Tibial nerve (tissue), 4 donors: ENCODE measurements around the gene DHRS13. TPM values are rescaled to one million over a fixed set of nuclear protein-coding genes. Genes with fewer than 3 reads are reported as not detected.
"Not testable (repeated sequence)": the region's sequence is repeated elsewhere in the genome, so short reads cannot be mapped to it uniquely, and the experiment has no call there.

ENCODE experiments used
- DNase-seq, 2 donors: peaks; one replicate each; pipeline ENCODE4 v3.0.0-alpha.2; 2019; ENCODE audit warnings: low spot score in 2 of 2
- H3K27ac ChIP-seq, 4 donors: fragments of 200-600 bp; sonication (generic) in 3 of 4; one replicate each; pipeline ENCODE4 v1.5.1; 2017 to 2019; ENCODE audit warnings: mild to moderate bottlenecking in 1 of 4
- H3K27me3 ChIP-seq, 2 donors: fragments of 200-600 bp; sonication (generic) in 1 of 2; one replicate each; pipeline versions ENCODE4 v1.5.1 to v1.6.0; 2017 to 2019
- H3K36me3 ChIP-seq, 3 donors: fragments of 200-600 bp; sonication (generic); one replicate each; pipeline ENCODE4 v1.5.1; 2018 to 2019
- H3K4me1 ChIP-seq, 4 donors: fragments of 200-600 bp; sonication (generic) in 3 of 4; one replicate each; pipeline ENCODE4 v1.5.1; 2017 to 2019
- H3K4me3 ChIP-seq, 4 donors: fragments of 200-600 bp; sonication (generic) in 3 of 4; one replicate each; pipeline ENCODE4 v1.5.1; 2017 to 2019; ENCODE audit warnings: mild to moderate bottlenecking in 1 of 4, moderate library complexity in 1 of 4
- H3K9me3 ChIP-seq, 4 donors: fragments of 200-600 bp; sonication (generic) in 3 of 4; one replicate each; pipeline ENCODE4 v1.5.1; 2017 to 2019
- EP300 ChIP-seq, 2 donors: sonication (generic); formaldehyde crosslinking; IDR thresholded peaks; one replicate each; pipeline ENCODE4 v1.6.1; 2017; ENCODE audit warnings: antibody characterized with exemption in 2 of 2, mild to moderate bottlenecking in 1 of 2
- POLR2A ChIP-seq, 2 donors: fragments of 450-650 bp; IDR thresholded peaks; one replicate each; pipeline ENCODE4 v1.6.1; 2017; ENCODE audit warnings: antibody characterized with exemption in 2 of 2, mild to moderate bottlenecking in 2 of 2, moderate library complexity in 2 of 2
- WGBS, 2 donors: methylation state at CpG; one replicate each; pipeline ENCODE4 v1.1.5; 2018; 5-methylcytosine and 5-hydroxymethylcytosine counted together
- total RNA-seq, 4 donors: library from RNA; depleted of rRNA; stranded (reverse); fragments of >200 nt; gene quantifications; one replicate each; pipeline ENCODE4 v1.1.0, GENCODE V29; 2016
- TF ChIP-seq, protein P1 (sequence below), 5 experiments: fragments of 200-600 bp in 3 of 5; fragments of 450-650 bp in 2 of 5; sonication (generic) in 3 of 5; IDR thresholded peaks; one replicate each; pipeline ENCODE4 v1.5.1; 2016 to 2019; ENCODE audit warnings: antibody characterized with exemption in 5 of 5, mild to moderate bottlenecking in 3 of 5, moderate library complexity in 2 of 5

DHRS13 gene
- total RNA-seq, 4 donors from 2014 or later = 2.4 to 21.9 (median 8.8) TPM

DNA sequence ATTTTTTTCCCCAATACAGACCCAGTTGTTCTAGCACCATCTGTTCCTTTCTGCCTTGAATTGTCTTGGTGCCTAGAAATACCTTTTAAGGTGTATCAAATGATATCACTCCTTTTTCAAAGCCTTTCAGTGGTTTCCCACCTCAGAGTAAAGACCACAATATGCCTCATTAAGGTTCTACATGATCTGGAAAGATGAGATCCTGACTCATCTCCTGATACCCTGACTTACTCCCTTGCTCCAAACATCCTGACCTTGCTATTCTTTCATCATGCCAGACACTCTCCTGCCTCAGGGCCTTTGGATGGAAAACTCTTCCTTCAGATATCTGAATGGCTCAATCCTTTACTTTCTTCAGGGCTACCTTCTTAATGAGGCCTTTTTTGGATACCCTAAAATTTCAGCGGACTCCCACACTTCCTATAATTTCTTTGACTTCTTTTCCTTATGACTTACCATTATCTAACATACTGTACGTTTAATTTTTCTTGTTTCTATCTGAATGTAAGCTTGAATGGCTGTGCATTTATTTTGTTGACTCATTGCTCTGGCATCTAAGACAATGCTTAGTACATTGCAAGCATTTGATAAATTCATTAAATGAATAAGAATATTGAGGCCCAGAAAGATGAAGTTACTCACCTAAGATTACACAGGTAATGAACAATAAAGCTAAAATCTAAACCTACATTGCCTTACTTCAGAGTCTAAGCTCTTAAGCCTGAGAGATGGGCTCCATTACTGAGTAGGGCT is 24.5 kb downstream of the DHRS13 start:
- no peak for TF ChIP-seq EP300 (IDR thresholded peaks at IDR 0.05)
- TF ChIP-seq POLR2A (IDR thresholded peaks at IDR 0.05) = no peak
- TF ChIP-seq, protein P1, sequence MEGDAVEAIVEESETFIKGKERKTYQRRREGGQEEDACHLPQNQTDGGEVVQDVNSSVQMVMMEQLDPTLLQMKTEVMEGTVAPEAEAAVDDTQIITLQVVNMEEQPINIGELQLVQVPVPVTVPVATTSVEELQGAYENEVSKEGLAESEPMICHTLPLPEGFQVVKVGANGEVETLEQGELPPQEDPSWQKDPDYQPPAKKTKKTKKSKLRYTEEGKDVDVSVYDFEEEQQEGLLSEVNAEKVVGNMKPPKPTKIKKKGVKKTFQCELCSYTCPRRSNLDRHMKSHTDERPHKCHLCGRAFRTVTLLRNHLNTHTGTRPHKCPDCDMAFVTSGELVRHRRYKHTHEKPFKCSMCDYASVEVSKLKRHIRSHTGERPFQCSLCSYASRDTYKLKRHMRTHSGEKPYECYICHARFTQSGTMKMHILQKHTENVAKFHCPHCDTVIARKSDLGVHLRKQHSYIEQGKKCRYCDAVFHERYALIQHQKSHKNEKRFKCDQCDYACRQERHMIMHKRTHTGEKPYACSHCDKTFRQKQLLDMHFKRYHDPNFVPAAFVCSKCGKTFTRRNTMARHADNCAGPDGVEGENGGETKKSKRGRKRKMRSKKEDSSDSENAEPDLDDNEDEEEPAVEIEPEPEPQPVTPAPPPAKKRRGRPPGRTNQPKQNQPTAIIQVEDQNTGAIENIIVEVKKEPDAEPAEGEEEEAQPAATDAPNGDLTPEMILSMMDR (IDR thresholded peaks at IDR 0.05) = no peak
- Histone ChIP-seq H3K4me1 (no peaks in the 10 kb centered on the region), H3K9me3 (no peaks in the 10 kb centered on the region), H3K36me3 (peaks cover 9 to 60% (median 43%) of the 10 kb centered on the region in 3 donors), H3K4me3 (no peak overlapping the region), H3K27me3 (no peaks in the 10 kb centered on the region), H3K27ac (no peak overlapping the region)
- WGBS, 2 donors = 82 to 87% methylated on average over 2 of the region's 2 CpGs
- DNase-seq = no peak

DNA sequence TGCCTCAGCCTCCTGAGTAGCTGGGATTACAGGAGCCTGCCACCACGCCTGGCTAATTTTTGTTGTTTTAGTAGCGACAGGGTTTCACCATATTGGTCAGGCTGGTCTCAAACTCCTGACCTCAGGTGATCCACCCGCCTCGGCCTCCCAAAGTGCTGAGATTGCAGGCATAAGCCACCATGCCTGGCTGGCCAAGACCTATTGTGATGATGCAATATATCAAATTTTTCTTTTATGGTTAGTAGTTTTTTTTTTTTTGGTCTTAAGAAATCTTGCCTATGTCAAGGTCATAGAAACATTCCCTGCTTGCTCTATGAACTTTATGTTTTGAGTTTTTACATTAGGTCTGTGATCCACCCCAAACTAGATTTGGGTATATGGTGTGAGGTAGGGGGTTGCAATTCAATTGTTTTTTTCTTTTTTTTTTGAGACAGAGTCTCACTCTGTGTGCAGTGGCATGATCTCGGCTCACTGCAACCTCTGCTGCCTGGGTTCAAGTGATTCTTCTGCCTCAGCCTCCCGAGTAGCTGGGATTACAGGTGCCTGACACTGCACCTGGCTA is 25.6 kb downstream of the DHRS13 start:
- not testable (repeated sequence) for H3K27me3 ChIP-seq, H3K27ac ChIP-seq, H3K9me3 ChIP-seq, DNase-seq, H3K4me3 ChIP-seq, H3K4me1 ChIP-seq
- peaks cover 7 to 49% (median 32%) of the 10 kb centered on the region in 3 donors for H3K36me3 ChIP-seq
- 93 to 96% methylated on average over 6 of the region's 6 CpGs for WGBS, 2 donors

DNA sequence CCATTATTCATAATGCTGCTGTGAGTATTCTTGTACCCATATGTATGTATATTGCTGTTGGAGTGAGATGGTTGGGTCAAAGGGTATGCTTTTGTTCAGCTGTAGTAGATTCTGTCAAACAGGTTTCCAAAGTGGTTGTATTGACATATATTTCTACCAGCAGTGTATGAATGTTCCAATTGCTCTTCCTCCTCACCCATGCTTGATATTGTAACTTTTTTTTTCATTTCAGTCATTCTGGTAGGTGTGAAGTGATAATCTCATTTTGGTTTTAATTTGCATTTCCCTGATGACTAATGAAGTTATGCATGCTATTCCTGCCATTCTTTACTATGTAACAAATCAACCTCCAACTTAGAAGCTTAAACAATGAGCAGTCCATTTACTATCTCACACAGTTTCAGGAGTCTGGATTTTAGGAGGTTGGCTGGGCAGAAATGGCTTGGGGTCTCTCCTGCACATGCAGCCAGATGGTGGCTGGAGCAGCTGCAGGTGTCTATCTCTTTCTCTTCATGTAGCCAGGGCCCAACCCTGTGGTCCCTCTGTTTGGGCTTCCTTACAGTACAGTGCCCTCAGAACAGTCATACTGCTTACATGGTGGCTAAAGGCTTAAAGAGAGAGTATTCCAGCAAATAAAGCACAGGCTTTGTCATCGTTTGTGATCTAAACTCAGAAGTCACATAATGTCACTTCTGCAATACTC is 26.9 kb downstream of the DHRS13 start:
- Histone ChIP-seq H3K36me3 (peaks cover under 1 to 37% (median 20%) of the 10 kb centered on the region in 3 donors), H3K9me3 (no peaks in the 10 kb centered on the region), H3K27me3 (no peaks in the 10 kb centered on the region), H3K4me3 (no peak overlapping the region), H3K4me1 (no peaks in the 10 kb centered on the region), H3K27ac (no peak overlapping the region)
- DNase-seq = no peak
- 26 to 31% methylated on average over 1 of the region's 1 CpG for WGBS, 2 donors
- TF ChIP-seq POLR2A (IDR thresholded peaks at IDR 0.05) = no peak
- no peak for TF ChIP-seq EP300 (IDR thresholded peaks at IDR 0.05)
- TF ChIP-seq, protein P1 (IDR thresholded peaks at IDR 0.05) = no peak

DNA sequence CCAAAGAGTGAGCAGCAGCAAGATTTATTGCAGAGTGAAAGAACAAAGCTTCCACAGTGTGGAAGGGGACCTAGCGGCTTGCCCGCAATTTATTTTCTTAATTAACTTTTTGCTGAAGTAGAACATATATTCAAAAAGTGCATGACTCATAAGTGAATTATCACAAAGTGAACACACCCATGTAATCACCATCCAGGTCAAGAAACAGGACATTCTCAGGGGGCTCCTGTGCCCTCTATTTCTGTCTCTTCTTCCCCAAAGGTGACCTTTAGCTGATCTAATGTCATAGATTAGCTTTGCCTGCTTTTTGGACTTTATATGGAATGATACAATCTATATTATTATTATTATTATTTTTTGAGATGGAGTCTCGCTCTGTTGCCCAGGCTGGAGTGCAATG is 28.1 kb downstream of the DHRS13 start:
- Histone ChIP-seq H3K4me3 (no peak overlapping the region), H3K27me3 (no peaks in the 10 kb centered on the region), H3K36me3 (peaks cover 0 to 24% (median 9%) of the 10 kb centered on the region in 3 donors), H3K9me3 (no peaks in the 10 kb centered on the region), H3K27ac (no peak overlapping the region), H3K4me1 (no peaks in the 10 kb centered on the region)
- 62 to 66% methylated on average over 3 of the region's 3 CpGs for WGBS, 2 donors
- no peak for TF ChIP-seq EP300 (IDR thresholded peaks at IDR 0.05)
- TF ChIP-seq, protein P1 (IDR thresholded peaks at IDR 0.05) = no peak
- TF ChIP-seq POLR2A (IDR thresholded peaks at IDR 0.05) = no peak
- DNase-seq = no peak

DNA sequence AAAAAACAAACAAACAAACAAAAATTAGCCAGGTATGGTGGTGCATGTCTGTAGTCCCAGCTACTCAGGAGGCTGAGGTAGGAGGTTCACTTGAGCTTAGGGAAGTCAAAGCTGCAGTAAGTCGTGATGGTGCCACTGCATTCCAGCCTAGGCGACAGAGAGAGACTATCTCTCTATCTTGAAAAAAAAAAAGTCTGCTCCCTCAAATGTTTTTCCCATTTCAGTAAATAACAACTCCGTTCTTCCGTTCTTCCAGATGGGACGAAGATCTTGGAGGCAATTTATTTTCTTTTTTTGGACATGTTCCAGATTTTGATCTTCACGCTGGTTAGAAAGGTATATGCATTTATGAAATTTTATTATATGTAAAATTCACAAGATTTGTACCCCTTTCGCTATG is 29.0 kb downstream of the DHRS13 start:
- WGBS, 2 donors = 88 to 89% methylated on average over 7 of the region's 7 CpGs
- Histone ChIP-seq H3K27me3 (no peaks in the 10 kb centered on the region), H3K4me1 (no peaks in the 10 kb centered on the region), H3K9me3 (no peaks in the 10 kb centered on the region), H3K4me3 (no peak overlapping the region), H3K27ac (no peak overlapping the region), H3K36me3 (peaks cover 0 to 15% (median 2%) of the 10 kb centered on the region in 3 donors)
- TF ChIP-seq POLR2A (IDR thresholded peaks at IDR 0.05) (no peak), EP300 (IDR thresholded peaks at IDR 0.05) (no peak)
- TF ChIP-seq, protein P1 (IDR thresholded peaks at IDR 0.05) = no peak
- DNase-seq = no peak
